GM12874 (cell line): ENCODE data around the gene SMC3.
A peak's percentile ranks its signal among the peaks of the same experiment; 100 is the strongest.

Experiments used
- TF ChIP-seq, protein P1 (sequence below): IDR thresholded peaks from 2 replicates; pipeline ENCODE4 v1.5.1; 2011; ENCODE audit warnings: low read depth, mild to moderate bottlenecking, control low read depth, low read length, moderate library complexity; ENCODE audit not compliant: insufficient read depth

Gene SMC3

GRCh38 chr10:110549211-110549610, 18.3 kb upstream of the SMC3 start:
- TF ChIP-seq, protein P1, sequence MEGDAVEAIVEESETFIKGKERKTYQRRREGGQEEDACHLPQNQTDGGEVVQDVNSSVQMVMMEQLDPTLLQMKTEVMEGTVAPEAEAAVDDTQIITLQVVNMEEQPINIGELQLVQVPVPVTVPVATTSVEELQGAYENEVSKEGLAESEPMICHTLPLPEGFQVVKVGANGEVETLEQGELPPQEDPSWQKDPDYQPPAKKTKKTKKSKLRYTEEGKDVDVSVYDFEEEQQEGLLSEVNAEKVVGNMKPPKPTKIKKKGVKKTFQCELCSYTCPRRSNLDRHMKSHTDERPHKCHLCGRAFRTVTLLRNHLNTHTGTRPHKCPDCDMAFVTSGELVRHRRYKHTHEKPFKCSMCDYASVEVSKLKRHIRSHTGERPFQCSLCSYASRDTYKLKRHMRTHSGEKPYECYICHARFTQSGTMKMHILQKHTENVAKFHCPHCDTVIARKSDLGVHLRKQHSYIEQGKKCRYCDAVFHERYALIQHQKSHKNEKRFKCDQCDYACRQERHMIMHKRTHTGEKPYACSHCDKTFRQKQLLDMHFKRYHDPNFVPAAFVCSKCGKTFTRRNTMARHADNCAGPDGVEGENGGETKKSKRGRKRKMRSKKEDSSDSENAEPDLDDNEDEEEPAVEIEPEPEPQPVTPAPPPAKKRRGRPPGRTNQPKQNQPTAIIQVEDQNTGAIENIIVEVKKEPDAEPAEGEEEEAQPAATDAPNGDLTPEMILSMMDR, result no peak

DNA sequence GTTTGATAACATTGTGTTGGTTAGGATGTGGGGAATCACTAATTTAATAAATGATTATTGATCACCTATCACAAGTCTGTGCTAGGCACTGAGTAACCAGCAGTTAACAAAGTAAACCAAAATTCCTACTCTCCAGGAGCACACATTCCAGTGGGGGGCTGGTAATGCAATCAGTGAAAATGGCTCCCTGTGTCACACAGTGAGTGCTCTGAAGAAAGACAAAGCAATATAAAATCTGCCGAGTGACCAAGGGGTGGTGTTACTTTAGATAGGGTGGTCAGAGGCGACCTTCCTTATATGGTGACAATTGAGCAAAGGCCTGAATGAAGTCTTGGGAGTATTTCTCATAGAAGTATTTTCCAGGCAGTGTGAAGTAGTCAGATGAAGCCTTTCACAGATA, 13.6 kb upstream of the SMC3 start:
- TF ChIP-seq, protein P1, result no peak

- TF ChIP-seq, protein P1, result no peak
Observed at GRCh38 chr10:110556296-110556695, 11.2 kb upstream of the SMC3 start.

- TF ChIP-seq, protein P1, result peak; percentile 74
Observed at GRCh38 chr10:110556969-110557601, 10.4 kb upstream of the SMC3 start.

DNA sequence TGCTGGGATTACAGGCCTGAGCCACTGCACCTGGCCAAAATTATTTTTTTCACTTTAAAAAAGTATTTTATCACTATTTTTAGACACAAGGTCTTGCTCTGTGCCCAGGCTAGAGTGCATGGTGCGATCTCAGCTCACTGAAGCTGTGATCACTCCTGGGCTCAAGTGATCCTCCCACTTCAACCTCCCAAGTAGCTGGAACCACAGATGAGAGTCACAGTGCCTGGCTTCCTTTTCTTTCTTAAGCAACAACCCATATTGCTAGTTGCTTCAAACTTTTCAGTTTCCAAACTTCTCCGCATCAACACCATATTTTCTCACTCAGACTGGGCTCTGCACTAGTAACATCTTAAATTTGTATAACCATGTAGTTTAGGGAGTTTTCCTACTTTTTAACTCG, 9.5 kb upstream of the SMC3 start:
- TF ChIP-seq, protein P1, result no peak

GRCh38 chr10:110560012-110560411, 7.5 kb upstream of the SMC3 start:
- TF ChIP-seq, protein P1, result no peak

- TF ChIP-seq, protein P1, result no peak
Observed at GRCh38 chr10:110561292-110561691, 6.2 kb upstream of the SMC3 start.
